GM19395 (cell line): ENCODE measurements around the gene DROSHA.

Experiments
- ATAC-seq: cut with Tn5 transposase; IDR thresholded peaks from one replicate; pipeline ENCODE4 v1.9.1; 2021; ENCODE audit warnings: mild to moderate bottlenecking, moderate library complexity; ENCODE audit not compliant: unreplicated experiment

The DROSHA gene

DNA sequence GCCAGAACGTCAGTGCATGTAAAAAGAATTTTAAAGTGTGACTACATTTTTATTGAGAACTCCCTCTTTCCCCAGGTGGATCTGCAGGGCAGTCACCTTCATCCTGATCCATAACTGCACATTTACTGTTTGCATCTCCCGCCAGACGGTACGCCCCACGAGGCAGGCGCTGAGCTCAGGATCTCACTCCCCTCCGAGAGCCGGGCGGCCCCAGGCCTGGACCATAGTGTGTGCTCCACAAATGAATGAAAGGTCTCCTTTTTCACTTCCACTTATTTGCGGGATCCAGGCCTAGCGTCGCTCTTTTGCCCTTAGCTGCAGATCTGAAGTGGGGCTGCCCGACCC is 378 bp downstream of the DROSHA start:
- peak; percentile 31 for ATAC-seq

DNA sequence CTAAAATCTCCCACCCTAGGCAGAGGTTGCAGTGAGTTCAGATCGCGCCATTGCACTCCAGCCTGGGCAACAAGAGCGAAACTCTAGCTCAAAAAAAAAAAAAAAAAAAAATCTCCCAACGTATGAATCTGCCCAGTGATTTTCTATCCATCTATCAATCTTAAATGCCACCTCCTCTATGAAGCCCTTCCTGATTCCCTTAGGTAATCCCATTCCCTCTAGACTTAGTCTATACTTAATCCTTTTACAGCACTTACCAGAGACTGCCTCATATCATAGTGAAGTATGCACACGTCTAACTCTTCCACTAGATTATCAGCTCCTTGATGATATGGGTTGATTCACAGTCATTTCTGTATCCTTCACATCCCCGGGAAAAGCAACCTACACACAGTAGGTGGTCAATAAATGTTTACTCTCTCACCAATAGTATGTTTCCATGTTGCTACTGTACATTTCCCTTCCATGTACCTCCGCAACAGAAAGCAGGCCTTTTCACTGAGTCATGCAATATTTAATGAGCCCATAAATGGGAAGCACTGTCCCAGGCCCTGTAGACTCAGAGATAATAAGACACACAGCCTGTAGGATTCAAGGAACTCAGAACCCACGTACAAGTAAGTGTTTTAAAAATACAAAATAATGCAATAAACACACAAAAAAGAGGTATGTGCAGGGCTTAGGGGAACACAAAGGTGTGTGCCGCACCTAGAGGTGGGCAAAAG is 1.2 kb downstream of the DROSHA start:
- no peak for ATAC-seq

DNA sequence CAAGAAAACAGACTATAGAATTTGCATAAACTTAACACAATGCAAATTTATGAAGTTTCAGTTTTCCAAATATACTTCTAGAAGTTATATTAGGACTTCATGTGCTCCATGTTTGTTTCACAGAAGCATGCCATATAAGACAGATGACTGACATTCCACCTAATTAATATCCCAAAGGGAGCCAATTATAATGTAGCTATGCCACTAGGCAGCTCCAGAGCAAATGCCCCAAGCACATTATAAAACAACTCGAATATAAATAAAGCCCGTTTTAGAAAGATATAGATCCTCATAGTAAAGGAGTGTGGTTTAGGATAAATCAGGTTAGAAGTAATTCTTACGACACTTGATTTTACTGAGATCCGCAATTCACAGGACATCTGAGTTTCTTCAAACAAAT is 8.9 kb downstream of the DROSHA start:
- ATAC-seq: no peak

DNA sequence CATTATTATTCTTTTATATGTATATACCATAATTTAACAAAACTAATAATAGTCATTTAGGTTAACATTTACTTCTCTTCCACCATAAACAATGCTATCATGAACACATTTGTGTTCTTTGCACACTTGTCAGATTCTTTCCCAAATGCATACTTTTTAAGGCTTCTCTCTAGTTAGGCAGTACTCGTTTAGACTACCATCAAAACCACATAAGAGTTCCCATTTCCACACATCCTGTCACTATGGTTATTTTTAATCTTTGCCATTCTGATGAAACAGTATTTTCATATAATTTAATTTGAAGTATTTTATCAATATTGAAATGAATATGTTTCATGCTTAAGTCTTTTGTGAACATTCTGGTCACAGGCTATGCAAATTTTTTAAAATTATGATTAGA is 15.1 kb downstream of the DROSHA start:
- ATAC-seq: no peak

DNA sequence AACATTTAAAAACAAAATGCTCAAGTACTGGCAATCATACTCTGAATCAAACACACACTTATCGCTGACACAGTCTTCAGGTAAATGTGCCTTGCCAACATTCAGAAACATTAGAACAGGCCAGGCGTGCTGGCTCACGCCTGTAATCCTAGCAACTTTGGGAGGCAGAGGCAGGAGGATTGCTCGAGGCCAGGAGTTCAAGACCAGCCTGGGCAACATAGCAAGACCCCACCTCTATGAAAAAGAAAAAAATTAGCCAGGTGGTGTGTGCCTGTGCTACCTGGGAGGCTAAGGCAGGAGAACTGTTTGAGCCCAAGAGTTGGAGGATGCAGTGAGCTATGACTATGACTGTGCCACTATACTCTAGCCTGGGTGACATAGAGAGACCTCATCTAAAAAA is 20.6 kb downstream of the DROSHA start:
- no peak for ATAC-seq

DNA sequence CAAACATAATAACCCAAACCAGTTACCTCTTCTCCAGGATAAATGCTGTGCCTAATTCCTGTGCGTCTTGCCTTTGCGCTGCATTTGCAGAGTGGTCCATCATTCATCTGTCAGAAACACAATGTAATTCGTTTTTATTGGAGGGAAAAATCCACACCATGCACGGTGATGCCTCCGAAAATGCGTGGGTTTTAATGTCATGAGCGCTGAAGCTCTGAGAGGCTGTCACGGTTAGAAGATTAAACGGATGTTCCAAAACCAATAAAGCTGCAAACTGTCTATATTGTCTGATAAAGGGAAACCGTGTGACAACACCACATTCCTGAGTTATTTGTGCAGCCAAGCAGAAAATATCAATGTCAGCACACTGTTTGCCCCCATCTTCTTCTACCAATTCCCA is 27.4 kb downstream of the DROSHA start:
- no peak for ATAC-seq

DNA sequence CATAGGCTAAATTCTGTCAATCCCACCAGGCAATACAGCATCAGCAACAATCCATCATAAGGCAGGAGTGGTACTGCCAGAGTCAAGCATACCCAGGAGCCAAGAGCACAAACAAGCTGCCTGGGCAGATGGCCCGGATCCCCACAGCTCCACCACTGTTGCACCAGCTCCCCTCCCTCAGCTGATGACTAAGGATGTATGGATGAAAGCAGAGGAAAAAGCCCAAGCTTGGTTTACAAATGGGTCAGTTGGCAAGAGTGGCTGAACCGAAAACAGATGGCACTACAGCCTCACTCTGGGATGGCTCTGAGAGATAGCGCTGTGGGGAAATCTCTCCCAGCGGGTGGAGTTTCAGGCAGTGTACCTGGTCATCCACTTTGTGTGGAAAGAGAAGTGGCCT is 29.4 kb downstream of the DROSHA start:
- no peak for ATAC-seq

DNA sequence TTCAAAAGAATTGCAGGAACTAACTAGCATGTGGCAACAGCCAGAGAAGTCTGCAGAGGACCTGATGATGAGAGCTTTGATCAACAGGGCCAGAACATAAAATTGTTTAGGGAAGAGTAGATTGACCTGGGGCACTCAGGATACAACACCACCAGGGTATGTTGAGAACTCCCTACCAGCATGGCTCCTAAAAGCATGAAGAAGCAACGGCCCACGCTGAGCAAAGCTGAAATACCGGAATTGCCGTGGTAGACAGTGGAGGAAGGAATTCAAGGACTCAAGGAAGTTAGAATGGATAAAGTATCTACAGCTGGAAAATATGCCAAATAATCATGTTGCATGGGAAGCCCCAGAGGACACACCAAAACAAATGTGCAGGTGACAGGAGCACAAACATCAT is 31.6 kb downstream of the DROSHA start:
- ATAC-seq: no peak

DNA sequence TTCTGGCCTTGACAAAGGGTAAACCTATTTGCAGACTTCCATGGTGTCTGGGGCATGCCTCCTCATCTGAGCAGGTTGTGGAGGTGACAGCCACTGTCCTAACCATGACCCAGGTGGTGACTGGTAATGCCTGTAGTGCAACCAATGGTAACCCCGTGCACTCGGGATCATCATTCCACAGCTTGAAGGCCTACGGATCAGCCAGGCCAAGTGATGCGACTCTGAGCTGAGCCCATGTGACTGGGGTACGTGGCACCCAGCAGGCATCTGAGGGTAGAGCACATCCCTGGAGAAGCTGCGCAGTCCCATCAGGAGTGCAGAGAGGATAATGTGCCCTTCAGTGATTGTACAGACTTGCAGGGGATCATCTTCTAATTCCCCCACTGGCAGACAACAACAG is 35.0 kb downstream of the DROSHA start:
- no peak for ATAC-seq

DNA sequence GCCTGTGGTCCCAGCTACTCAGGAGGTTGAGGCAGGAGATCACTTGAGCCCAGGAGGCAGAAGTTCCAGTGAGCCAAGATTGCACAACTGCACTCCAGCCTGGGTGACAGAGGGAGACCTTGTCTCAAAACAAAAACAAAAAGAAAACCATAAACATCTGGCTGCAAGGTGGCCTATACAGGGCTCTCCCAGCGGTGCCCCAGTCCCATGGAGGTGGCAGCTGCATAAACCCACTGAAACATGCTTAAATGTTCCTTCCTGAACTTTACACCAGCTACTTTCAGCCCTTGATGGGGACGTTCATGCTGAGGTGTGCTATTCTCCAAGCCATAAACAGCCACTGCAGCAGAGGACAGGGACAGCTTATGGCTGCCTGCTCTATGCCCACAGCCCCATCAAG is 35.6 kb downstream of the DROSHA start:
- no peak for ATAC-seq

DNA sequence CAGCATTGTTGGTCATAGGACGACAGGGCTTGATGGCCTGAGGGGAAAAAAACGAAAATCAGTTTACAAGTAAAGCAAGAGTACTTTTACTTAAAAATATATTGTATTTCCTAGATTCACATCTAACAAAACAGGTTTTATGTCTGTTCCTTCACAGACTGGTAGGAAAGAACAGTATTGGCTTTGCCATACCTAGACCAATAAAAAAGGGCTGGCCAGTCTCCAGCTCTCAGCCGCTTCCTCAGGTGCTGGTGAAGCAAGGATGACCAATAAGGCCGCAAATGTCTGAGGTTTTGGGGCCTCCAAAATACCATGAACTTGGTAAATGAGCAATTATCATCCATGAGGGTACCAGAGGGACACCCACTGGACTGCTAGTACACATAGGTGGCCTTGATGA is 36.6 kb downstream of the DROSHA start:
- no peak for ATAC-seq

DNA sequence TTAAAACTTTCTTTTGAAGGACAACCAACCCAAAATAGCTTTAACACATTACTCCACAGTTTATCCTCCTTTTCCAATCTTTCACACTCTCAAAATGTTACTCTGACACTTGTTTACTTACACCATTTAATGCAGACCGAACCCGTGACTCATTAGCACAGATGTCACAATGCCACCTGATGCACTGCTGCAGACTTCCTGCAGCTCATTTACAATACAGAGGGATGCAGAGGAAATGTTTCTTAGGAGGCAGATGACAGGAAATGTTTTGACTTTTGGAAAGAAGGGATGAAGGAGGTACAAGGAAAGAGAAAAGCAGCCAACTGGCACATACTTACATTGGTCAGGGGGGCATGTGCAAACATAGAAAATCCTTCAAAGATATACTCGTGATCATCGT is 39.0 kb downstream of the DROSHA start:
- ATAC-seq: no peak

DNA sequence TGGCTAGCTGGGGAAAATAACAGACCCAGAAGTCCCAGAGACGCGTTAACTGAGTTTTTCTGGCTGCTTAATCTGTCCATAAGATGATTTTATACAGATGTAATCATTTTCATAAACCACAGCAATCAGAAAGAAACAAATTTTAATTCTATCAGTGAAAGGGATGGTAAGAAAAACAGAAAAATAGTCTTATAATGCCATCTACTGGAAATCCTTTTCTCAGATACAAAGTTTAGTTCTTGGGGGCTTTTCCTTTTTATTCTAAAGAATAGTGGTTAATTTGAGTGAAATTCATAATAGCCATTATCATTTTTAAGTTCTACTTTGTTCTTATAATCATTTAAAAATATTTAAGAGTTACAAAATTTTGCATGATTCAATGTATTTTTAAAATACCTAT is 44.4 kb downstream of the DROSHA start:
- no peak for ATAC-seq

DNA sequence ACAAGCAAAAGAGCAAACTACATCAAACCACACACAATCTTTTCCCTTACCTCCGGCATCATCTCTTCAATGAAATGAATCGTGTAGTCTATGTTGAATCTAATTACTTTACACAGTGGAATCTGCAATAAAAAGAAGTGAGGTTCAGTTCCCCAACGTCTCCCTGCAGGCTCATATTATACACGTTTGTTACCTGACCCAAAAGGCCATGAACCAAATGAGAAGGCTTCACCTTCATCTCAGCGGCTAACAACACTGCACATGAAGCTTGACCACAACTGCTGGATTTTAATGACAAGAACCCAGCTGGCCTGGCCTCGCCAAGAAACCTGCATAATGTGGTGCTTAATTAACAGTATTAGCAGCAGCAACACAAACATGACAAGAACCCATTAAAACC is 45.5 kb downstream of the DROSHA start:
- no peak for ATAC-seq

DNA sequence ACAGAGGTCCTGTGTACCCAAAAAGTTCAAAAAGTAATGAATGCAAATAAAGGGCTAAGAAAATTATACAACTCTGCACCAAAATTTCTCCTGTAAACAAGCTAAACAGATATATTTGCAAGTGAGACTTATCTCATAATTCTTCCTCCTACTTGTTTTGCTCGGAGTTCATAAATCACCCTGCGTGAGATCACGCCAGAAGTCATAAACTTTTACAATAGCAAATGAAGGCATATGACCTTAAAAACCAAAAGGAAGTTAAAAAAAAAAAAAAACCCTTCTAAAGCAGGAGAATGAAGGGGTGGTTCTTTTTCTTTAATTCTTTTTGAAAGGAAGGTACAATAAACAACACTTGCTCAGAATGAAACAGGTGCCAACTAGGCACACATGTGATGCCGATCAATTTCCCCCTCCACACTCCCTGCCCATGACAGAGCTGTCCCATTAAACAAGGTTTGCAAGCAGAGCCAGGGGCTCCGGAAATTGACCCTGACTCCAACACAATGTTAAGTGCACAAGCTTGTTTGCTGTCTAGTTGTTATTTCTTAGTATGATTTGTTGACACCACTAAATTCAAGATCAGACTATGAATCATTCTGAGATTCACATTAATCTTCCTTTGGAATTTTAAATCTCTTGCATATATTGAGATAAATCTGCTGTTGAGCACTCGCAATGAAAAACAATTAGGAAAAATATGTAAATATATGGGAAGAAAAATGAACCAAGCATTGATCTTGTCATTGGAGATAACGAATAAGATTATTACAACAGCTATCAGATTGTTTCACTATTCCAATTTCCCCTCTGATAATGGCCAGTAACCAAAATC is 46.3 kb downstream of the DROSHA start:
- ATAC-seq: no peak

DNA sequence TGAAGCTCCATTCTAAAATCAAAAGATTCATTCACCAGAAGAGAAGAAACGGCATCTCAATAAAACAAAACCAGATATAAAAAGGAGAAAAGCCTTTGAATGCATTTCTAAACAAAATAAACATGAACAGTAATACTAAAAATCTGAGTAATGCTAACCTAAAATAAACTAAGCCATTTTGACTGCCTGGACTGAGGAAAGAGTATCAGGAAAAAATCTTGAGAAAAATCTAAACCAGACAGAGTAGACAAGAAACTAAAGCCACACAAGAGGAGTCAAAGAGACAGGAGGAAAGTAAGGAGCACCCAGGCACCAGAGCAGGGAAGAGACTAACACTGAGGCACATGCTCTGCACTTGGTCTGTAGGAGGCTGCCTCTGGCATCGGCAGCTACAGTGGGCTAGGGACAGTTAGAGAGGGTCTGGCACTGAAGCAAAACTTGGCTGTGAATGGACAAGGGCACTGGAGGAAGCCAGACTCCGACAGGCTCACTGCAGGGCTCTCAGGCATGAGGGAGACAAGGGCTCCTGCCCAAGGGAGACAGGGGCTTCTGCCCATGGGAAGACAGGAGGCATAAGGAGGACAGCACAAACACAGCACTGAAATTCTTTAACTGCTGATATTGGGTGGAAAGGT is 50.2 kb downstream of the DROSHA start:
- ATAC-seq: no peak

DNA sequence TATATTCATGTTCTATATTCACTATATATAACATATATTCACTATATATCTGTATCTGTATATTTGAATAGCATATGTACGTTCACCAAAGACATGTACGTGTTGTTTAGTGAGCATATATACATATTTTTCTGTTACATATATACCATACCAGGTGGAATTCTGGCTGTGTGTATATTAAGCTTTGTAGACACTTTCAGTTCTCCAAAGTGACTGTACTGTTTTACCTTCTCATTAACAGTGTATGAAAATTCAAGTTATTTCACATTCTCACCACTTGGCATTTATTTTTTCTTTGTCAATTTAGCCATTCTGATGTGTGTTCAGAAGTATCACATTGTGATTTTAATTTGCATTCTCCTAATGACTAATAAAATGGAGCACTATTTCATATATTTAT is 52.2 kb downstream of the DROSHA start:
- no peak for ATAC-seq

DNA sequence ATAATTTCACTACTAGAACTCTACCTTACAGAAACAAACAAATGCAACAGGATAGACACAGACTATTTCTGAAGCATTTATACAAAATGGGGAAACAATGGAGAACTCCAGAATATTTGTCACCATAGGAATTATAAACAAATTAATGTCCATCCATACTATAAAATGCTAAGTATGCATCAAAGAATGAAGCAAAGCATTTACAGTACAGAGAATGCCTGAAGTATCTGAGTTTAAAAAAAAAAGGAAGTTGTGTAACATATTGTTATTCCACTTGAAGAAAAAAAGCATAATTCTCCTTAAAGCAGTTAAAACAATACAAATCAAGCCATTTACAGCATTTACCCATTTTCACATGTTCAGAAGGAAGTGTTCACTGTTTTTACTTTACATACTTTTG is 53.0 kb downstream of the DROSHA start:
- no peak for ATAC-seq

DNA sequence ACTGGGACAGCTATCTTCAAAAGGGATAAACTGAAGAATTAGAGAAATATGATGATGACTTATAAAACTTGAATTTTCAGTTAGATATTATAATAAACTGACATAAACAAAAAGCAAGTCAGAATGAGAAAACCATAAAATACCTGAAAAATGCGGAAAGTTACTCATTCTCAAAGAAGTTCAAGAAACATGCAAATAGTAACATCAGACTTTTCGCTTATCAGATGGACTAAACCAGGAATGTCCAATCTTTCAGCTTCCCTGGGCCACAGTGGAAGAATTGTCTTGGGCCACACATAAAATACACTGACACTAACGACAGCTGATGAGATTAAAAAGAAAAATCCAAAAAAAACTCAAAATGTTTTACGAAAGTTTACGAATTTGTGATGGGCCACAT is 53.9 kb downstream of the DROSHA start:
- no peak for ATAC-seq

DNA sequence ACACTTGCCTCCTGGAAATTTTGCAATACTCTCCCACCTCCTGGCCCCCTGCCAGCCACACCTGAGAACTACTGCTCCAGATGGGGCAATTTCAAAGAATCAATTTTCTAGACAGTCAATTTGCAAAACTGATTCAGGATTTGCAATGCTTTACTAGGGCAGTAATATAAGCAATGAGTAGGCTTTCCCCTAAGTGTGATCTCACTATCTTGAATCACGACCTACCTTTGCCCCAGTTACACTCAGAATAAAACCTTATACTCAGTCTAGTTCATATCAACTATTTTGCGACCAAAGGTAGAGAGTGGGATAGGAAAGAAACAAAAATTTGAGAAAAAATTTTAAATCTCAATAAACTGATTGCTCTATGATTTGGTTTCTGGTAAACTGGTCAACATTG is 54.4 kb downstream of the DROSHA start:
- ATAC-seq: no peak

DNA sequence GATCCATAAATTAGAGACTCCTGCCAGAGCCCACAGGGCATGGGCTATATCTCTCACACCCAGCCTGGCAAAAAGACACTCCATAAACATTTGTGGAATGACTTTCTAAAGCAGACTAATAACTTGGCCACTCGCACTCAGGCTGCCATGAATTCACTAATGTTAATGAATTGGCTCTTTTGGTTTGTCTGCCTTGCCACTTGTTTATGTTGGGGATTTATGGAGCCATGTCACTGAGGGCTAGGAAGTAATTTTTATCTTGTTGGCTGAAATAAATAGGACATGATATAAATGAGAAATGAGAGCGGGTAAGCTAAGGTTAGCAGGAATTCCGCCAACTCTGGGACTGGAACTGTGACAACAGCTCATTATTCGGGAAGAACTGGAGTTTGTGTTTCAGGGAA is 55.2 kb downstream of the DROSHA start:
- no peak for ATAC-seq

DNA sequence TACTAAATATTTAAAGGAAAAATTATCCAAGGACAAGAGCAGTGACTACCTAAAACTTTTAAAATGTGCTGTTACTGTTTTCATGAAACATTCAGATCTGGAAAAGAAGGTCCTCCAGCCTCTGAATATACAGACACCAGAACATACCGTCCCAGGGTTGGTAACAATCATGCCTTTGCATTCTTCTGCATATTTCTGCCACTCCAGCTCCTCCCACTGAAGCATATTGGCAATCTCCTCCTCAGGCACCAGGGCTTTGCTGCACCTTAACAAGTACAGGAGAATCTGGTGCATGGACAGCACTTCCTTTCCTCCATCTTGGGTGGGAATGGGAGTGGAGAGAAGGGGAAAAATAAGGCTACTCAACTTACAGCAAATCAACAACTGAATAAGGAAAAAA is 60.0 kb downstream of the DROSHA start:
- no peak for ATAC-seq
